GM12878 (cell line): ENCODE results near the gene SLC35E1. TPM values are rescaled to one million over a fixed set of nuclear protein-coding genes. Genes with fewer than 3 reads are reported as not detected.

Source experiments
- ATF3 ChIP-seq: IDR thresholded peaks from 2 replicates; pipeline ENCODE4 v1.6.1; 2011; ENCODE audit warnings: low read depth, mild to moderate bottlenecking, low read length, moderate library complexity, borderline replicate concordance; ENCODE audit errors: extremely low read depth
- CHD2 ChIP-seq: IDR thresholded peaks from 2 replicates; pipeline ENCODE4 v1.6.1; 2011; ENCODE audit warnings: low read depth, low read length, improper control_type of control experiment, borderline replicate concordance
- CHD4 ChIP-seq: fragments of 200-600 bp; sonication (generic); IDR thresholded peaks from 2 replicates; pipeline ENCODE4 v1.6.1; 2016; ENCODE audit warnings: mild to moderate bottlenecking
- MEF2A ChIP-seq: IDR thresholded peaks from 2 replicates; pipeline ENCODE4 v1.6.1; 2011; ENCODE audit warnings: low read depth, mild to moderate bottlenecking, low read length, moderate library complexity; ENCODE audit not compliant: insufficient read depth
- NKRF ChIP-seq: fragments of 450-650 bp; conservative IDR thresholded peaks from 2 replicates; pipeline ENCODE4 v1.6.1; 2017; ENCODE audit warnings: mild to moderate bottlenecking, moderate library complexity
- NR2F1 ChIP-seq: fragments of 450-650 bp; conservative IDR thresholded peaks from 2 replicates; pipeline ENCODE4 v1.6.1; 2017; ENCODE audit warnings: mild to moderate bottlenecking
- PAX5 ChIP-seq: IDR thresholded peaks from 2 replicates; pipeline ENCODE4 v1.6.1; 2011; ENCODE audit warnings: low read depth, low read length, borderline replicate concordance
- PBX3 ChIP-seq: IDR thresholded peaks from 2 replicates; pipeline ENCODE4 v1.6.1; 2011; ENCODE audit warnings: mild to moderate bottlenecking, low read depth, low read length, moderate library complexity; ENCODE audit not compliant: insufficient replicate concordance
- POU2F2 ChIP-seq: IDR thresholded peaks from 3 replicates; pipeline ENCODE4 v1.6.1; 2011; ENCODE audit warnings: low read depth, mild to moderate bottlenecking, low read length, borderline replicate concordance
- SKIL ChIP-seq: fragments of 450-650 bp; IDR thresholded peaks from 2 replicates; pipeline ENCODE4 v1.6.1; 2017; ENCODE audit warnings: mild to moderate bottlenecking, low read depth, inconsistent platforms; ENCODE audit not compliant: poor library complexity, severe bottlenecking
- ZBTB11 ChIP-seq: fragments of 450-650 bp; formaldehyde crosslinking; IDR thresholded peaks from 2 replicates; pipeline ENCODE4 v1.5.0; 2022; ENCODE audit warnings: mild to moderate bottlenecking, missing genetic modification characterization
- ZNF592 ChIP-seq: fragments of 450-650 bp; IDR thresholded peaks from 2 replicates; pipeline ENCODE4 v1.6.1; 2017; ENCODE audit warnings: mild to moderate bottlenecking, moderate library complexity
- ZSCAN29 ChIP-seq: fragments of 450-650 bp; IDR thresholded peaks from 2 replicates; pipeline ENCODE4 v1.6.1; 2017; ENCODE audit warnings: mild to moderate bottlenecking, moderate library complexity
- polyA plus RNA-seq, 11 experiments: library from polyadenylated mRNA; depleted of rRNA in 4 of 11; unstranded in 6 of 11; stranded (reverse) in 5 of 11; fragments of >200 nt; fragmentation: Nextera tagmentation in 4 of 11; fragmentation: Illumina TruSeq in 1 of 11; extraction: Ambion mirVana in 4 of 11; extraction: Trizol in 1 of 11; gene quantifications; 1 replicate in 1 of 11; 2 replicates in 10 of 11; pipeline versions ENCODE4 v1.2.1 to v1.2.3, GENCODE V29; 2011 to 2016; ENCODE audit warnings: inconsistent platforms in 2 of 11, missing spikeins in 2 of 11, low read depth in 1 of 11
- total RNA-seq, 4 experiments: library from RNA; depleted of rRNA in 3 of 4; stranded (reverse); fragments of >200 nt in 3 of 4; fragmentation: Illumina TruSeq in 1 of 4; extraction: Trizol in 1 of 4; gene quantifications; 2 replicates each; pipeline versions ENCODE4 v1.2.1 to v1.2.3, GENCODE V29; 2013 to 2021

SLC35E1 gene
- total and polyA plus RNA-seq, 10 of the 15 experiments (the other 5 are each of a cell fraction or from before 2014, with no cell fraction given) = 11.3 to 37.7 (median 22.1) TPM

GRCh38 chr19:16584248-16585093 lies 12.3 kb upstream of the SLC35E1 start (continued):
- TF ChIP-seq MEF2A = 0 out of 2 replicates have a peak, but pooled peaks have one; percentile 32
- peak; percentile 100 for TF ChIP-seq SKIL
- no peak for TF ChIP-seq ZSCAN29
- TF ChIP-seq ATF3 = no peak
- TF ChIP-seq POU2F2 = peak; percentile 93
- TF ChIP-seq NKRF = 0 out of 2 replicates have a peak, but pooled peaks have one; percentile 6
- TF ChIP-seq CHD2 = peak; percentile 79
- no peak for TF ChIP-seq ZBTB11 (CRISPR knock-in tag)
- TF ChIP-seq ZNF592 = no peak
- peak; percentile 28; the same call in 1 of the 2 replicates for TF ChIP-seq NR2F1
- TF ChIP-seq PBX3 = peak; percentile 88
- TF ChIP-seq CHD4 = no peak
- TF ChIP-seq PAX5 = peak; percentile 44; the same call in 1 of the 2 replicates
